COLO668 (cell line): ENCODE results near the gene THRA.

Experiments
- DNase-seq: peaks from one replicate; lab custom pipeline; 2025; ENCODE audit not compliant: unreplicated experiment; lab: John Stamatoyannopoulos, UW

THRA gene

GRCh38 chr17:40062329-40063186 lies at the start of gene THRA:
TSS of gene THRA (plus strand) at chr17:40062965. CDS start at chr17:40074489, 11,524 bp downstream.
- DNase-seq = peak; percentile 62

DNA sequence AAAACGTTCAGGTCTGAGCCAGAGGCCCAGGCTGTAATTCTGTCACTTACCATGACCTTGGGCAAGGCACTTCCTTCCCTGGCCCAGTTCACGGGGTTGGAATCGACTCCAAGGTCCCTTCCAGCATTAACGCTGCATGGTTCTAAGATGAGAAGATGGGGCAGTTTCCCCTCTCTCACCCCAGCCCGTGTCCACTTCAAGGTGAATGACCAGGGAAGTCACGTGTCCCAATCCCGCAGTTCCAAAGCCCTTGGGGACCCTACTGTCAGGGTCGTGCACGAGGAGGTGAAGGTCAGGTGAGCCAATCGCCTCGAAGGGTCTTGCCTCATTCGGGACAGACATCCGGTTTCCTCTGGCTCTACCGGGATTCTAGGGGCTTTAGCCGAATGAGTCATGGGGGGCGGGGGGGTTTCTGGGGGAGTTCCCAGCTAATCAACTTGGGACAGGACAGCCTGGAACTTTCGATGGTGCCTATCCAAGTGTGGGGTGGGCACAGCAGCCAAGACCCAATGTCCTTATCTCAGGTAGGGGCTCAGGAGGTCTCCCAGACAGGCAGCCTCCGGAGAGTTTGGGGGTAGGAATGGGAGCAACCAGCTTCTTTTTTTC lies 48.3 kb upstream of the THRA start:
- DNase-seq = no peak

DNA sequence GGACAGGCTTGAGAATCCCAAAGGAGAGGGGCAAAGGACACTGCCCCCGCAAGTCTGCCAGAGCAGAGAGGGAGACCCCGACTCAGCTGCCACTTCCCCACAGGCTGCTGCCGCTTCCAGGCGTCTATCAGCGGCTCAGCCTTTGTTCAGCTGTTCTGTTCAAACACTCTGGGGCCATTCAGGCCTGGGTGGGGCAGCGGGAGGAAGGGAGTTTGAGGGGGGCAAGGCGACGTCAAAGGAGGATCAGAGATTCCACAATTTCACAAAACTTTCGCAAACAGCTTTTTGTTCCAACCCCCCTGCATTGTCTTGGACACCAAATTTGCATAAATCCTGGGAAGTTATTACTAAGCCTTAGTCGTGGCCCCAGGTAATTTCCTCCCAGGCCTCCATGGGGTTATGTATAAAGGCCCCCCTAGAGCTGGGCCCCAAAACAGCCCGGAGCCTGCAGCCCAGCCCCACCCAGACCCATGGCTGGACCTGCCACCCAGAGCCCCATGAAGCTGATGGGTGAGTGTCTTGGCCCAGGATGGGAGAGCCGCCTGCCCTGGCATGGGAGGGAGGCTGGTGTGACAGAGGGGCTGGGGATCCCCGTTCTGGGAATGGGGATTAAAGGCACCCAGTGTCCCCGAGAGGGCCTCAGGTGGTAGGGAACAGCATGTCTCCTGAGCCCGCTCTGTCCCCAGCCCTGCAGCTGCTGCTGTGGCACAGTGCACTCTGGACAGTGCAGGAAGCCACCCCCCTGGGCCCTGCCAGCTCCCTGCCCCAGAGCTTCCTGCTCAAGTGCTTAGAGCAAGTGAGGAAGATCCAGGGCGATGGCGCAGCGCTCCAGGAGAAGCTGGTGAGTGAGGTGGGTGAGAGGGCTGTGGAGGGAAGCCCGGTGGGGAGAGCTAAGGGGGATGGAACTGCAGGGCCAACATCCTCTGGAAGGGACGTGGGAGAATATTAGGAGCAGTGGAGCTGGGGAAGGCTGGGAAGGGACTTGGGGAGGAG lies 47.5 kb upstream of the THRA start, which contains the start of gene CSF3:
Gene CSF3 (plus strand): TSS at position 436 of the 993 bp plus-strand sequence. CDS start 35 bp downstream, at position 471.
- DNase-seq = peak; percentile 33

DNA sequence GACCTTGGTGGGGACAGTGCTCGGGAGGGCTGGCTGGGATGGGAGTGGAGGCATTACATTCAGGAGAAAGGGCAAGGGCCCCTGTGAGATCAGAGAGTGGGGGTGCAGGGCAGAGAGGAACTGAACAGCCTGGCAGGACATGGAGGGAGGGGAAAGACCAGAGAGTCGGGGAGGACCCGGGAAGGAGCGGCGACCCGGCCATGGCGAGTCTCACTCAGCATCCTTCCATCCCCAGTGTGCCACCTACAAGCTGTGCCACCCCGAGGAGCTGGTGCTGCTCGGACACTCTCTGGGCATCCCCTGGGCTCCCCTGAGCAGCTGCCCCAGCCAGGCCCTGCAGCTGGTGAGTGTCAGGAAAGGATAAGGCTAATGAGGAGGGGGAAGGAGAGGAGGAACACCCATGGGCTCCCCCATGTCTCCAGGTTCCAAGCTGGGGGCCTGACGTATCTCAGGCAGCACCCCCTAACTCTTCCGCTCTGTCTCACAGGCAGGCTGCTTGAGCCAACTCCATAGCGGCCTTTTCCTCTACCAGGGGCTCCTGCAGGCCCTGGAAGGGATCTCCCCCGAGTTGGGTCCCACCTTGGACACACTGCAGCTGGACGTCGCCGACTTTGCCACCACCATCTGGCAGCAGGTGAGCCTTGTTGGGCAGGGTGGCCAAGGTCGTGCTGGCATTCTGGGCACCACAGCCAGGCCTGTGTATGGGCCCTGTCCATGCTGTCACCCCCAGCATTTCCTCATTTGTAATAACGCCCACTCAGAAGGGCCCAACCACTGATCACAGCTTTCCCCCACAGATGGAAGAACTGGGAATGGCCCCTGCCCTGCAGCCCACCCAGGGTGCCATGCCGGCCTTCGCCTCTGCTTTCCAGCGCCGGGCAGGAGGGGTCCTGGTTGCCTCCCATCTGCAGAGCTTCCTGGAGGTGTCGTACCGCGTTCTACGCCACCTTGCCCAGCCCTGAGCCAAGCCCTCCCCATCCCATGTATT lies 46.5 kb upstream of the THRA start:
- no peak for DNase-seq

DNA sequence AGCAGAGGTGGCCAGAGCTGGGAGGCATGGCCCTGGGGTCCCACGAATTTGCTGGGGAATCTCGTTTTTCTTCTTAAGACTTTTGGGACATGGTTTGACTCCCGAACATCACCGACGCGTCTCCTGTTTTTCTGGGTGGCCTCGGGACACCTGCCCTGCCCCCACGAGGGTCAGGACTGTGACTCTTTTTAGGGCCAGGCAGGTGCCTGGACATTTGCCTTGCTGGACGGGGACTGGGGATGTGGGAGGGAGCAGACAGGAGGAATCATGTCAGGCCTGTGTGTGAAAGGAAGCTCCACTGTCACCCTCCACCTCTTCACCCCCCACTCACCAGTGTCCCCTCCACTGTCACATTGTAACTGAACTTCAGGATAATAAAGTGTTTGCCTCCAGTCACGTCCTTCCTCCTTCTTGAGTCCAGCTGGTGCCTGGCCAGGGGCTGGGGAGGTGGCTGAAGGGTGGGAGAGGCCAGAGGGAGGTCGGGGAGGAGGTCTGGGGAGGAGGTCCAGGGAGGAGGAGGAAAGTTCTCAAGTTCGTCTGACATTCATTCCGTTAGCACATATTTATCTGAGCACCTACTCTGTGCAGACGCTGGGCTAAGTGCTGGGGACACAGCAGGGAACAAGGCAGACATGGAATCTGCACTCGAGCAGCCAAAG lies 45.2 kb upstream of the THRA start:
- DNase-seq = no peak

GRCh38 chr17:40018211-40019121 lies 44.3 kb upstream of the THRA start:
- DNase-seq = no peak

DNA sequence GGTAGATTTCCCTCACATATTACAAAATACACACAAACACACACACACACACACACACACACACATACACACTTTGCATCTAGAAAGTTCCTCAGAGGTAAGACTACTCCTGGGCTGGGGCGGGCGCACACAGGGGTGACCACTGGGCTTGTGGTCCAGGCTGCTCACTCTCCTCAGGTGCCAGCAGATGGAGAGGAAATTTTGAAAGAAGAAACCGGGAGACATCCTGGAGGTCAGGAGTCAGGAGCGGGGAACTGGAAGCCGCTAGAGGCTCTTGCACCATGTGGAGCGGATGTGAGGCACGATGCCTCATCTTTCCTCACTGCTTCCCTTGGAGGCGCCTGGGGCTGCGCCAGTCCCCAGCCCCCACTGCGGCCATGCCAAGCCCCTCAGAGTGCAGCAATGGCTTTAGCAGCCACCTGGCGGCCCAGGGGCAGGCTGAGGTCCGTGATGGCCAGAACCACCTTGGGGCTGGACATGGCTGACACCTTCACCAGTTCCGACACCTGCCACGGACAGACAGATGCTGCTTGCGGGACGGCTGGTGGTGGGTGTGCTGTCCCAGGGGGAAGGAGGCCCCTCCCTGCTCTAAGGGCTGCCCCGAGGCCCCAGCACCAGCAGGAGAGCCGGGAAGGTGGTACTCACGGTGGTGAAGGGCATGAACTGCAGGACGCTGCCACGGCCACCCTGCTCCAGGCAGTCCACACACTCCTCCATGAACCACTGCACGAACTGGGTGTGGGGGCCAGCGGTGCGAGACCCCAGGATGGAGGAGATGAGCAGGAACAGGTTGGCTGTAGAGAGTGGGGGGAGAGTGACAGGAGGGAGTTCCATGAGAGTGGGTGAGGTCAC lies 43.4 kb upstream of the THRA start:
- DNase-seq = no peak

DNA sequence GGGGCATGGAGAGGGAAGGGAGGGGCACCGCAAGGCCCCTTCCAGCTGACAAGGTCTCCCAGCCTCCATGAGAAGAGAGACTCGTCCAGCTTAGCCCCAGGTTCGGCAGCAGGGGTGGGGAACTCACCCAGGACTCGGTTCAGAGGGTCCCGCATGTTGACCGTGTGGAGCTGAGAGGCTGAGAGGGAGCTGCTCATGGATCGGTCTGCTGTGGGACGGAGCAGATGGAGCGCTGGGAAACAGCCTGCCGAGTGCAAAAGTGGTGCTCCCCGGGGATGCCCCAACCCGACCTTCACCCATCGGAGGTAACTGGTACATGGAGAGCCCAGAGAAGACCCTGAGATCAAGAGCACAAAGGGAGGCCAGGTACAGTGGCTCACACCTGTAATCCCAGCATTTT lies 42.6 kb upstream of the THRA start:
- no peak for DNase-seq

DNA sequence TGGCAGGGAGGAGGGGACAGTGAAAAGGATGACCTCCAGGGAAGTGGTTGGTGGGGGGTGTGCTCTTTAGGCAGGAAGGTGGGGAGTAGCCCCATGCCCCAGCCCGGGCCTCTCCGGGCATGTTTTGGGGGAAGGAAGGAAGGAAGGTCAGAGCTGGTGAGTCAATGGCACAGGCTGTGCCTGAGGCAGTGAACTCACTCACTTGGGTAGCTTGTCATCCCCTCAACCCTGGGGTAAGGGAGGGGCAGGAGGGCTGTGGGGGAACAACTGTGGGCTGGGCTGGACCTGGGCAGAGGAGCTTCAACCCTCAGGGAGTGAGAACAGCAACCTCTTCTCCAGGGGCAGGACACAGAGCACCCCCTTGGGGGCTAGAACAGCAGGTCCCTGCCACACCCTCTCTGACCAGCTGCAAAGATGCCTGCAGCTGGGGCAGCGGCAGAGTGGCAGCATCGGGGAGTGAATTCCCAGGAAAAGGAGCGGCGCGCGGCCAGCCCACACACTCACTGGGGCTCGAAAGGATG lies 41.3 kb upstream of the THRA start:
- DNase-seq = no peak

- DNase-seq = no peak
These were observed 40.3 kb upstream of the THRA start for GRCh38 chr17:40022497-40022896.

GRCh38 chr17:40022961-40023541 lies 39.7 kb upstream of the THRA start:
- peak; percentile 51 for DNase-seq

GRCh38 chr17:40023590-40024292 lies 39.0 kb upstream of the THRA start:
- peak; percentile 44 for DNase-seq

- DNase-seq = no peak
These were observed 37.9 kb upstream of the THRA start for GRCh38 chr17:40024901-40025300.

- no peak for DNase-seq
These were observed 37.2 kb upstream of the THRA start for GRCh38 chr17:40025559-40025958.

- DNase-seq = no peak
These were observed 36.6 kb upstream of the THRA start for GRCh38 chr17:40025991-40026815.
